GM23338 (cell line): Measurements from ENCODE around the gene ADD3. TPM values are rescaled to one million over a fixed set of nuclear protein-coding genes. Genes with fewer than 3 reads are reported as not detected.

ENCODE experiments used
- ATAC-seq: fragments of 200-7000 bp; cut with Tn5 transposase; 3 replicates; pipeline ENCODE4 v1.9.1; 2020
- DNase-seq: peaks from one replicate; pipeline ENCODE4 v3.0.0-alpha.2; 2015; ENCODE audit warnings: low spot score
- H2AFZ ChIP-seq: fragments of 200-600 bp; sonication (generic); 2 replicates; pipeline ENCODE4 v1.8.0; 2016; ENCODE audit warnings: antibody characterized with exemption, mild to moderate bottlenecking, moderate library complexity
- H3F3A ChIP-seq: fragments of 200-600 bp; sonication (generic); replicated peaks from 2 replicates; pipeline ENCODE4 v1.8.0; 2017; ENCODE audit warnings: antibody characterized with exemption, mixed run types, low read depth
- H3K27ac ChIP-seq: fragments of 200-600 bp; sonication (generic); 2 replicates; pipeline ENCODE4 v1.6.1; 2016; ENCODE audit warnings: low read depth
- H3K27me3 ChIP-seq: fragments of 200-600 bp; sonication (generic); 2 replicates; pipeline ENCODE4 v1.8.0; 2016; ENCODE audit warnings: mild to moderate bottlenecking, mixed run types, moderate library complexity; ENCODE audit not compliant: insufficient read depth
- H3K36me3 ChIP-seq: fragments of 200-600 bp; sonication (generic); 2 replicates; pipeline ENCODE4 v1.8.0; 2016; ENCODE audit warnings: mild to moderate bottlenecking; ENCODE audit not compliant: insufficient read depth
- H3K4me1 ChIP-seq: fragments of 200-600 bp; sonication (generic); 2 replicates; pipeline ENCODE4 v1.8.0; 2016; ENCODE audit warnings: mild to moderate bottlenecking, moderate library complexity; ENCODE audit not compliant: insufficient read depth
- H3K4me2 ChIP-seq: fragments of 200-600 bp; sonication (generic); 2 replicates; pipeline ENCODE4 v1.7.1; 2017; ENCODE audit warnings: mixed run types
- H3K4me3 ChIP-seq: fragments of 200-600 bp; sonication (generic); 2 replicates; pipeline ENCODE4 v1.6.1; 2016; ENCODE audit warnings: mixed run types
- H3K79me2 ChIP-seq: fragments of 200-600 bp; sonication (generic); replicated peaks from 2 replicates; pipeline ENCODE4 v1.8.0; 2017; ENCODE audit warnings: mild to moderate bottlenecking; ENCODE audit not compliant: insufficient read depth
- H3K9me2 ChIP-seq: fragments of 200-600 bp; sonication (generic); 2 replicates; pipeline ENCODE4 v1.8.0; 2017; ENCODE audit not compliant: insufficient read depth
- H4K20me1 ChIP-seq: fragments of 200-600 bp; sonication (generic); replicated peaks from 2 replicates; pipeline ENCODE4 v1.8.0; 2017; ENCODE audit warnings: mild to moderate bottlenecking; ENCODE audit not compliant: insufficient read depth
- H3K27ac Mint-ChIP-seq: 2 replicates; pipeline ENCODE4 v1.8.0; 2020; ENCODE audit warnings: inconsistent platforms, mild to moderate bottlenecking, moderate library complexity, mixed read lengths
- H3K27me3 Mint-ChIP-seq: 3 replicates; pipeline ENCODE4 v1.8.0; 2022; ENCODE audit warnings: low read depth, mild to moderate bottlenecking, moderate library complexity, mixed read lengths, inconsistent platforms; ENCODE audit not compliant: insufficient read depth, poor library complexity
- H3K36me3 Mint-ChIP-seq: 3 replicates; pipeline ENCODE4 v1.8.0; 2021; ENCODE audit warnings: low read depth, mild to moderate bottlenecking, inconsistent platforms, moderate library complexity, mixed read lengths
- H3K4me1 Mint-ChIP-seq: 3 replicates; pipeline ENCODE4 v1.8.0; 2020; ENCODE audit warnings: mild to moderate bottlenecking, inconsistent platforms, mixed read lengths
- H3K4me3 Mint-ChIP-seq: 3 replicates; pipeline ENCODE4 v1.8.0; 2021; ENCODE audit warnings: moderate library complexity, mild to moderate bottlenecking, inconsistent platforms, mixed read lengths
- H3K9me3 Mint-ChIP-seq: 3 replicates; pipeline ENCODE4 v1.8.0; 2020; ENCODE audit warnings: moderate library complexity, mild to moderate bottlenecking, inconsistent platforms, mixed read lengths
- CREB1 ChIP-seq: fragments of 250-450 bp; sonication (Bioruptor Pico); IDR thresholded peaks from 2 replicates; pipeline ENCODE4 v1.5.0; 2020; ENCODE audit warnings: low read depth, mild to moderate bottlenecking, moderate library complexity
- EZH2 ChIP-seq: fragments of 200-600 bp; sonication (generic); IDR thresholded peaks from one replicate; pipeline ENCODE4 v1.8.0; 2017; ENCODE audit warnings: antibody characterized with exemption, mild to moderate bottlenecking, low read depth; ENCODE audit not compliant: unreplicated experiment
- JUNB ChIP-seq: IDR thresholded peaks from one replicate; pipeline ENCODE4 v1.6.1; 2016; ENCODE audit warnings: antibody characterized with exemption; ENCODE audit not compliant: unreplicated experiment
- ZNF331 ChIP-seq: fragments of 250-450 bp; sonication (Bioruptor Pico); IDR thresholded peaks from 2 replicates; pipeline ENCODE4 v1.5.0; 2020; ENCODE audit warnings: low read depth, mild to moderate bottlenecking, moderate library complexity
- polyA plus RNA-seq: library from polyadenylated mRNA; unstranded; fragments of >200 nt; fragmentation: Nextera tagmentation; extraction: Ambion mirVana; gene quantifications from 2 replicates; pipeline ENCODE4 v1.2.1, GENCODE V29; 2016
- total RNA-seq: library from RNA; depleted of rRNA; stranded (reverse); fragments of >200 nt; shearing (Covaris generic); gene quantifications from 2 replicates; pipeline ENCODE4 v1.2.3, GENCODE V29; 2014
- TF ChIP-seq, protein P1 (sequence below): fragments of 250-450 bp; sonication (Bioruptor Pico); IDR thresholded peaks from 2 replicates; pipeline ENCODE4 v1.5.0; 2020; ENCODE audit warnings: mild to moderate bottlenecking, moderate library complexity

The ADD3 gene
- total and polyA plus RNA-seq, 2 experiments from 2014 or later: 68.5 to 767 TPM

DNA sequence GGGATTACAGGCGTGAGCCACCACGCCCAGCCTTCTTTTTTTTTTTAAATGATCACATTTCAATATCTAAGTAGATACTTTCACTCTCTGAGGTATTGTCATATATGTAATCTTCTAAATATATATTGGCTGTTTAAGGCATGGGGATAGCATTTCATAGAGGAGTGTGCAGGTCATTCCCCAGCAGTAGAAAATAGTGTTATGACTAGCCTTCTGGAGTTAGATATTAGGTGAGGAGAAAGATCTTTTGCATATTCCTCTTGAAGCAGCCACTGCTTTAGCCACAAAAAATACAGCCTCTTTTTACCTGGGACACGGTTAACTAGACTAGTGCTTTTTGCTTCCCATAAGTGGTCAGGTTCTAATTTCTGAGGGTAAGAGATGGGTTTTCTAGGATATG, 28.9 kb downstream of the ADD3 start (continued):
- TF ChIP-seq, protein P1, sequence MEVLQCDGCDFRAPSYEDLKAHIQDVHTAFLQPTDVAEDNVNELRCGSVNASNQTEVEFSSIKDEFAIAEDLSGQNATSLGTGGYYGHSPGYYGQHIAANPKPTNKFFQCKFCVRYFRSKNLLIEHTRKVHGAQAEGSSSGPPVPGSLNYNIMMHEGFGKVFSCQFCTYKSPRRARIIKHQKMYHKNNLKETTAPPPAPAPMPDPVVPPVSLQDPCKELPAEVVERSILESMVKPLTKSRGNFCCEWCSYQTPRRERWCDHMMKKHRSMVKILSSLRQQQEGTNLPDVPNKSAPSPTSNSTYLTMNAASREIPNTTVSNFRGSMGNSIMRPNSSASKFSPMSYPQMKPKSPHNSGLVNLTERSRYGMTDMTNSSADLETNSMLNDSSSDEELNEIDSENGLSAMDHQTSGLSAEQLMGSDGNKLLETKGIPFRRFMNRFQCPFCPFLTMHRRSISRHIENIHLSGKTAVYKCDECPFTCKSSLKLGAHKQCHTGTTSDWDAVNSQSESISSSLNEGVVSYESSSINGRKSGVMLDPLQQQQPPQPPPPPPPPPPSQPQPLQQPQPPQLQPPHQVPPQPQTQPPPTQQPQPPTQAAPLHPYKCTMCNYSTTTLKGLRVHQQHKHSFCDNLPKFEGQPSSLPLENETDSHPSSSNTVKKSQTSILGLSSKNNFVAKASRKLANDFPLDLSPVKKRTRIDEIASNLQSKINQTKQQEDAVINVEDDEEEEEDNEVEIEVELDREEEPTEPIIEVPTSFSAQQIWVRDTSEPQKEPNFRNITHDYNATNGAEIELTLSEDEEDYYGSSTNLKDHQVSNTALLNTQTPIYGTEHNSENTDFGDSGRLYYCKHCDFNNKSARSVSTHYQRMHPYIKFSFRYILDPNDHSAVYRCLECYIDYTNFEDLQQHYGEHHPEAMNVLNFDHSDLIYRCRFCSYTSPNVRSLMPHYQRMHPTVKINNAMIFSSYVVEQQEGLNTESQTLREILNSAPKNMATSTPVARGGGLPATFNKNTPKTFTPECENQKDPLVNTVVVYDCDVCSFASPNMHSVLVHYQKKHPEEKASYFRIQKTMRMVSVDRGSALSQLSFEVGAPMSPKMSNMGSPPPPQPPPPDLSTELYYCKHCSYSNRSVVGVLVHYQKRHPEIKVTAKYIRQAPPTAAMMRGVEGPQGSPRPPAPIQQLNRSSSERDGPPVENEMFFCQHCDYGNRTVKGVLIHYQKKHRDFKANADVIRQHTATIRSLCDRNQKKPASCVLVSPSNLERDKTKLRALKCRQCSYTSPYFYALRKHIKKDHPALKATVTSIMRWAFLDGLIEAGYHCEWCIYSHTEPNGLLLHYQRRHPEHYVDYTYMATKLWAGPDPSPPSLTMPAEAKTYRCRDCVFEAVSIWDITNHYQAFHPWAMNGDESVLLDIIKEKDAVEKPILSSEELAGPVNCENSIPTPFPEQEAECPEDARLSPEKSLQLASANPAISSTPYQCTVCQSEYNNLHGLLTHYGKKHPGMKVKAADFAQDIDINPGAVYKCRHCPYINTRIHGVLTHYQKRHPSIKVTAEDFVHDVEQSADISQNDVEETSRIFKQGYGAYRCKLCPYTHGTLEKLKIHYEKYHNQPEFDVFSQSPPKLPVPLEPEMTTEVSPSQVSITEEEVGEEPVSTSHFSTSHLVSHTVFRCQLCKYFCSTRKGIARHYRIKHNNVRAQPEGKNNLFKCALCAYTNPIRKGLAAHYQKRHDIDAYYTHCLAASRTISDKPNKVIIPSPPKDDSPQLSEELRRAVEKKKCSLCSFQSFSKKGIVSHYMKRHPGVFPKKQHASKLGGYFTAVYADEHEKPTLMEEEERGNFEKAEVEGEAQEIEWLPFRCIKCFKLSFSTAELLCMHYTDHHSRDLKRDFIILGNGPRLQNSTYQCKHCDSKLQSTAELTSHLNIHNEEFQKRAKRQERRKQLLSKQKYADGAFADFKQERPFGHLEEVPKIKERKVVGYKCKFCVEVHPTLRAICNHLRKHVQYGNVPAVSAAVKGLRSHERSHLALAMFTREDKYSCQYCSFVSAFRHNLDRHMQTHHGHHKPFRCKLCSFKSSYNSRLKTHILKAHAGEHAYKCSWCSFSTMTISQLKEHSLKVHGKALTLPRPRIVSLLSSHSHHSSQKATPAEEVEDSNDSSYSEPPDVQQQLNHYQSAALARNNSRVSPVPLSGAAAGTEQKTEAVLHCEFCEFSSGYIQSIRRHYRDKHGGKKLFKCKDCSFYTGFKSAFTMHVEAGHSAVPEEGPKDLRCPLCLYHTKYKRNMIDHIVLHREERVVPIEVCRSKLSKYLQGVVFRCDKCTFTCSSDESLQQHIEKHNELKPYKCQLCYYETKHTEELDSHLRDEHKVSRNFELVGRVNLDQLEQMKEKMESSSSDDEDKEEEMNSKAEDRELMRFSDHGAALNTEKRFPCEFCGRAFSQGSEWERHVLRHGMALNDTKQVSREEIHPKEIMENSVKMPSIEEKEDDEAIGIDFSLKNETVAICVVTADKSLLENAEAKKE: no peak
- no peak for TF ChIP-seq CREB1 (CRISPR knock-in tag)

DNA sequence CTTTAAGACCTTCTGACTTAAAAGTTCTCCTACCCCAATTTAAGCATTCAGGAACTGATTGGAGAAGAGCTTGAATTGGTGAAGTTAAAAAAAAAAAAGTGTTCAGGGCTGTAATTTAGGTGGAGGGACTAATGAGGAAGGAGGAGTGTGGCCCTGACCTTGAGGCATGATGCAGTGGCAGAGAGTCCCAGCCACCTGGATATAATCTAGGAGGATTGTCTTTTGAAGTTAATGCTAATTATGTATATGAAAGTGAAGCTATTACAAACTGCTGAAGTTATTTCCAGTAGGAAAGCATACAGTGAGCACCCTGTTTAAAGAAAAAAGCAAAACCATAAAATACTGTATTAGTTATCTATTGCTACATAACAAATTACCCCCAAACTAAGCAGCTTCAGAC, 31.5 kb downstream of the ADD3 start:
- H3K9me2 ChIP-seq: no peaks in the 10 kb centered on the region
- H2AFZ ChIP-seq: no peak overlapping the region
- DNase-seq: no peak
- no peaks in the 10 kb centered on the region; the same call in 1 of the 3 replicates for H3K36me3 Mint-ChIP-seq
- H3K4me1 ChIP-seq: peaks cover 15% of the 10 kb centered on the region
- no peak overlapping the region for H3K4me2 ChIP-seq
- no peak overlapping the region for H3K27ac ChIP-seq
- H3K79me2 ChIP-seq: peaks cover 92% of the 10 kb centered on the region
- no peaks in the 10 kb centered on the region for H3K9me3 Mint-ChIP-seq
- peaks cover 28% of the 10 kb centered on the region for H4K20me1 ChIP-seq
- ATAC-seq: no peak
- H3K27ac Mint-ChIP-seq: 0 out of 2 replicates have a peak overlapping the region, but pooled peaks have one; percentile 9
- no peaks in the 10 kb centered on the region for H3K27me3 Mint-ChIP-seq
- no peaks in the 10 kb centered on the region for H3K27me3 ChIP-seq
- no peak overlapping the region for H3K4me3 Mint-ChIP-seq
- H3K4me3 ChIP-seq: no peak overlapping the region
- no peaks in the 10 kb centered on the region for H3F3A ChIP-seq
- H3K36me3 ChIP-seq: no peaks in the 10 kb centered on the region
- TF ChIP-seq JUNB: no peak
- TF ChIP-seq ZNF331 (CRISPR knock-in tag): no peak
- TF ChIP-seq EZH2: no peak
- peaks cover 32% of the 10 kb centered on the region for H3K4me1 Mint-ChIP-seq
